ENCODE data around the gene IGSF21. TPM values are rescaled to one million over a fixed set of nuclear protein-coding genes. Genes with fewer than 3 reads are reported as not detected.

Gene IGSF21
- total RNA-seq, 1 donor from 2014 or later = 0.94 TPM

DNA sequence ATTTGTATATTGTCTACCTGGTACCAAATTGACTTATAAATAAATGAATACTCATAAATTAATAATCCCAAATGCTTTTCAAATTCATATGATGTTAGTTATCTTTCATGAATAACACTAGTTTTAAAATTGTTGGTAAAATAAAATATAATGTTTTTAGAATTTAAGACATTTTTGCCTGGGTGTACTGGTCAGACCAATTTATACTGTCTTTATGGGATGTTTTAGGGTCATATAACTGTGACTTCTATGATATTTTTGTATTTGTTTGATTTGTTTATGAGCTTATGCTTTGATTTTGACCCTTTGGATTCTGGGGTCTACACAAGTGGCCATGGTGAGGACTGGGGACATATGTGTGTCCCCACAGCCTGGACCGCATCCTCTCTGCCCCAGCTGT lies 319.0 kb downstream of the IGSF21 start:
- H3K27ac Mint-ChIP-seq = no peak overlapping the region
- H3K4me3 Mint-ChIP-seq = no peak overlapping the region
- no peak for DNase-seq (ENCODE audit: extremely low spot score, unreplicated experiment)
- no peaks in the 10 kb centered on the region for H3K36me3 Mint-ChIP-seq
- TF ChIP-seq, protein P1, sequence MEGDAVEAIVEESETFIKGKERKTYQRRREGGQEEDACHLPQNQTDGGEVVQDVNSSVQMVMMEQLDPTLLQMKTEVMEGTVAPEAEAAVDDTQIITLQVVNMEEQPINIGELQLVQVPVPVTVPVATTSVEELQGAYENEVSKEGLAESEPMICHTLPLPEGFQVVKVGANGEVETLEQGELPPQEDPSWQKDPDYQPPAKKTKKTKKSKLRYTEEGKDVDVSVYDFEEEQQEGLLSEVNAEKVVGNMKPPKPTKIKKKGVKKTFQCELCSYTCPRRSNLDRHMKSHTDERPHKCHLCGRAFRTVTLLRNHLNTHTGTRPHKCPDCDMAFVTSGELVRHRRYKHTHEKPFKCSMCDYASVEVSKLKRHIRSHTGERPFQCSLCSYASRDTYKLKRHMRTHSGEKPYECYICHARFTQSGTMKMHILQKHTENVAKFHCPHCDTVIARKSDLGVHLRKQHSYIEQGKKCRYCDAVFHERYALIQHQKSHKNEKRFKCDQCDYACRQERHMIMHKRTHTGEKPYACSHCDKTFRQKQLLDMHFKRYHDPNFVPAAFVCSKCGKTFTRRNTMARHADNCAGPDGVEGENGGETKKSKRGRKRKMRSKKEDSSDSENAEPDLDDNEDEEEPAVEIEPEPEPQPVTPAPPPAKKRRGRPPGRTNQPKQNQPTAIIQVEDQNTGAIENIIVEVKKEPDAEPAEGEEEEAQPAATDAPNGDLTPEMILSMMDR (conservative IDR thresholded peaks at IDR 0.05) = no peak
- H3K27me3 Mint-ChIP-seq = peaks cover 4% of the 10 kb centered on the region
- H3K4me1 Mint-ChIP-seq (ENCODE audit: unreplicated experiment) = no peaks in the 10 kb centered on the region
- H3K9me3 Mint-ChIP-seq = no peaks in the 10 kb centered on the region
